Fibroblast of mammary gland (primary cell): ENCODE results near the gene JADE2.

ENCODE experiments used
- DNase-seq: peaks from one replicate; pipeline ENCODE4 v3.0.0-alpha.2; 2010; ENCODE audit warnings: low read depth
- H3K4me3 ChIP-seq: 2 replicates; pipeline ENCODE4 v1.5.1; 2011; ENCODE audit warnings: low read depth, mild to moderate bottlenecking, low read length, moderate library complexity; ENCODE audit not compliant: control insufficient read depth
- CTCF ChIP-seq: conservative IDR thresholded peaks from 2 replicates; pipeline ENCODE4 v1.5.1; 2011; ENCODE audit warnings: low read depth, low read length, inconsistent platforms; ENCODE audit not compliant: control insufficient read depth, insufficient read depth

JADE2 gene

GRCh38 chr5:134565791-134566740 lies 40.6 kb downstream of the JADE2 start:
- no peak for TF ChIP-seq CTCF
- no peak overlapping the region for H3K4me3 ChIP-seq
- DNase-seq, result no peak

GRCh38 chr5:134566741-134567221 lies 41.3 kb downstream of the JADE2 start:
- DNase-seq, result no peak
- TF ChIP-seq CTCF, result no peak
- no peak overlapping the region for H3K4me3 ChIP-seq

GRCh38 chr5:134567641-134568336 lies 42.3 kb downstream of the JADE2 start:
- H3K4me3 ChIP-seq, result no peak overlapping the region
- no peak for TF ChIP-seq CTCF
- DNase-seq, result peak; percentile 95

GRCh38 chr5:134568337-134568700 lies 42.8 kb downstream of the JADE2 start:
- TF ChIP-seq CTCF, result no peak
- H3K4me3 ChIP-seq, result no peak overlapping the region
- no peak for DNase-seq

GRCh38 chr5:134568761-134569695 lies 43.6 kb downstream of the JADE2 start:
- peak; percentile 75 for DNase-seq
- TF ChIP-seq CTCF, result no peak

GRCh38 chr5:134569758-134570364 lies 44.4 kb downstream of the JADE2 start:
- DNase-seq, result no peak
- no peak for TF ChIP-seq CTCF
- H3K4me3 ChIP-seq, result no peak overlapping the region

More at GRCh38 chr5:134568761-134569695, 43.6 kb downstream of the JADE2 start:
- no peak overlapping the region for H3K4me3 ChIP-seq
